ENCODE data around the gene FAM50B.

Gene FAM50B

GRCh38 chr6:3876866-3877265, 27.7 kb downstream of the FAM50B start:
- no peak for DNase-seq (ENCODE audit: low read depth)
- TF ChIP-seq CTCF (IDR thresholded peaks at IDR 0.05; ENCODE audit: control insufficient read depth, insufficient read depth, low read depth, low read length, missing control alignments), result no peak
- H3K4me3 ChIP-seq (ENCODE audit: control insufficient read depth, low read depth, low read length), result no peak overlapping the region

GRCh38 chr6:3878048-3878666, 29.0 kb downstream of the FAM50B start:
- no peak overlapping the region for H3K4me3 ChIP-seq (ENCODE audit: control insufficient read depth, low read depth, low read length)
- DNase-seq (ENCODE audit: low read depth), result no peak
- TF ChIP-seq CTCF (IDR thresholded peaks at IDR 0.05; ENCODE audit: control insufficient read depth, insufficient read depth, low read depth, low read length, missing control alignments), result no peak

GRCh38 chr6:3879194-3879952, 30.2 kb downstream of the FAM50B start:
- TF ChIP-seq CTCF (IDR thresholded peaks at IDR 0.05; ENCODE audit: control insufficient read depth, insufficient read depth, low read depth, low read length, missing control alignments), result no peak
- H3K4me3 ChIP-seq (ENCODE audit: control insufficient read depth, low read depth, low read length), result no peak overlapping the region
- DNase-seq (ENCODE audit: low read depth), result no peak

GRCh38 chr6:3881711-3882421, 32.7 kb downstream of the FAM50B start:
- DNase-seq (ENCODE audit: low read depth), result no peak
- no peak for TF ChIP-seq CTCF (IDR thresholded peaks at IDR 0.05; ENCODE audit: control insufficient read depth, insufficient read depth, low read depth, low read length, missing control alignments)

GRCh38 chr6:3882431-3882830, 33.3 kb downstream of the FAM50B start:
- no peak for DNase-seq (ENCODE audit: low read depth)
- no peak overlapping the region for H3K4me3 ChIP-seq (ENCODE audit: control insufficient read depth, low read depth, low read length)
- no peak for TF ChIP-seq CTCF (IDR thresholded peaks at IDR 0.05; ENCODE audit: control insufficient read depth, insufficient read depth, low read depth, low read length, missing control alignments)

More at GRCh38 chr6:3881711-3882421, 32.7 kb downstream of the FAM50B start:
- no peak overlapping the region for H3K4me3 ChIP-seq (ENCODE audit: control insufficient read depth, low read depth, low read length)

GRCh38 chr6:3882866-3883265, 33.7 kb downstream of the FAM50B start:
- H3K4me3 ChIP-seq (ENCODE audit: control insufficient read depth, low read depth, low read length), result no peak overlapping the region
- TF ChIP-seq CTCF (IDR thresholded peaks at IDR 0.05; ENCODE audit: control insufficient read depth, insufficient read depth, low read depth, low read length, missing control alignments), result no peak
- peak; percentile 90 for DNase-seq (ENCODE audit: low read depth)
